Fibroblast of skin of right biceps (primary cell): ENCODE measurements around the gene GNG2.

Experiments used
- DNase-seq: peaks from one replicate; pipeline ENCODE4 v3.0.0-alpha.2; 2013

The GNG2 gene

GRCh38 chr14:51856792-51857296, 3.6 kb upstream of the GNG2 start:
- DNase-seq, result no peak

GRCh38 chr14:51859131-51859530, 1.3 kb upstream of the GNG2 start:
- DNase-seq, result peak; percentile 33

GRCh38 chr14:51860825-51861499, 550 bp downstream of the GNG2 start:
- peak; percentile 48 for DNase-seq

- DNase-seq, result no peak
These were observed 1.9 kb downstream of the GNG2 start for GRCh38 chr14:51862176-51862796.

- no peak for DNase-seq
These were observed 2.4 kb downstream of the GNG2 start for GRCh38 chr14:51862860-51863259.

GRCh38 chr14:51865953-51866747, 5.7 kb downstream of the GNG2 start:
- DNase-seq, result no peak

GRCh38 chr14:51867741-51868140, 7.3 kb downstream of the GNG2 start:
- DNase-seq, result peak; percentile 33

- DNase-seq, result no peak
These were observed 8.0 kb downstream of the GNG2 start for GRCh38 chr14:51868405-51868804.

GRCh38 chr14:51869411-51870100, 9.1 kb downstream of the GNG2 start:
- no peak for DNase-seq

- DNase-seq, result no peak
These were observed 10.2 kb downstream of the GNG2 start for GRCh38 chr14:51870606-51871005.

GRCh38 chr14:51871846-51872245, 11.4 kb downstream of the GNG2 start:
- DNase-seq, result no peak

GRCh38 chr14:51872396-51872795, 12.0 kb downstream of the GNG2 start:
- DNase-seq, result no peak

GRCh38 chr14:51873221-51873893, 12.9 kb downstream of the GNG2 start:
- peak; percentile 95 for DNase-seq

- no peak for DNase-seq
These were observed 17.4 kb downstream of the GNG2 start for GRCh38 chr14:51877810-51878209.

- DNase-seq, result no peak
These were observed 18.8 kb downstream of the GNG2 start for GRCh38 chr14:51879170-51879569.

- peak; percentile 47 for DNase-seq
These were observed 20.6 kb downstream of the GNG2 start for GRCh38 chr14:51880835-51881580.

- no peak for DNase-seq
These were observed 21.2 kb downstream of the GNG2 start for GRCh38 chr14:51881636-51882035.

GRCh38 chr14:51883232-51883631, 22.8 kb downstream of the GNG2 start:
- no peak for DNase-seq

GRCh38 chr14:51884086-51884927, 23.9 kb downstream of the GNG2 start:
- DNase-seq, result peak; percentile 56

- DNase-seq, result peak; percentile 16
These were observed 29.4 kb downstream of the GNG2 start for GRCh38 chr14:51889851-51890250.

- no peak for DNase-seq
These were observed 33.8 kb downstream of the GNG2 start for GRCh38 chr14:51894250-51894649.
